GM18499 (cell line): ENCODE measurements around the gene OBSCN.
"Not testable (repeated sequence)": the region's sequence is repeated elsewhere in the genome, so short reads cannot be mapped to it uniquely, and the experiment has no call there.

Experiments
- ATAC-seq: cut with Tn5 transposase; IDR thresholded peaks from one replicate; pipeline ENCODE4 v1.9.1; 2021; ENCODE audit warnings: moderate number of reproducible peaks; ENCODE audit not compliant: insufficient read depth, unreplicated experiment

The OBSCN gene

DNA sequence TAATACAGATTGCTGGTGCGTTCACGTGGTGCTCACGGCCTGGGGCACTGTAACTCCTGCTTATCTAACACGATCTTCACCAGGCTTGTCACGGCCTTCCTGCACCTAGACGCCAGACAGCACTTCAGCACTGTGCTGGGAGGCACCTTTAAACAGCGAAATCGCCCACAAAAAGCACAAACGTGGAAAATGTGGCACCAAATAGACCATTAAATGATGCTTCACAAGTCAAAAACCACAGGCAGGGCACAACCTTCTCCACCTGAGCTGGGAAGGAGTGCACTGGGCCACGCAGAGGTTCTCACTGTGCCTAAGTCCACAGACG is 22.2 kb upstream of the OBSCN start:
- no peak for ATAC-seq

DNA sequence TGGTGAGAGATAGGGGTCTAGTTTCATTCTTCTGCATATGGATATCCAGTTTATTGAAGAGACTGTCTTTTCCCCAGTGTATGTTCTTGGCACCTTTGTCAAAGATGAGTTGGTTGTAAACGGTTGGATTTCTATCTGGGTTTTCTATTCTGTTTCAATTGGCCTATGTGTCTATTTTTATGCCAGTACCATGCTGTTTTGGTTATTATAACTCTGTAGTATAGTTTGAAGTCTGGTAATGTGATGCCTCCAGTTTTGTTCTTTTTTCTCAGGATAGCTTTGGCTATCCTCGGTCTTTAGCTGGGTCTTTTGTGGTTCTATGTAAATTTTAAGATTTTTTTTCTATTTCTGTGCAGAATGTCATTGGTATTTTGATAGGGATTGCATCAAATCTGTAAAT is 19.6 kb upstream of the OBSCN start:
- not testable (repeated sequence) for ATAC-seq

DNA sequence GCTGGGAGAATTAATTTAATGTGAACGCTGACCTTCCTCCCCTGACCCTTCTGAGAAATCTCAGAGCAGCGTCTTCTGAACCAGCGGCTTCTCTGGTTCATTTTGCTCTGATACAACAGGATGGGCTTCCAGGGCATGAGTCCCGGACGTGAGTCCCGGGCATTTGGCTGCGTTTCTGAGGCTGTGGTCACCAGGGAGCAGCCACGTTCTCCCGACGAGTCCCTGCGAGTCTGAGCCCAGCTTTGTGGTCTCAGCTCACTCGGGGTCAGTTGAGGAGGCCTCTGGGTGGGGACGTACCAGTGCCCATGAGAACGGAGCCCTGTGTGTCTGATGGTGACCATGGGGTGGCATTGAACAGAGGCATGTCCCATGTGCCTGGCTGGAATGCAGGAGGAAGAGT is 17.7 kb upstream of the OBSCN start:
- ATAC-seq = no peak

DNA sequence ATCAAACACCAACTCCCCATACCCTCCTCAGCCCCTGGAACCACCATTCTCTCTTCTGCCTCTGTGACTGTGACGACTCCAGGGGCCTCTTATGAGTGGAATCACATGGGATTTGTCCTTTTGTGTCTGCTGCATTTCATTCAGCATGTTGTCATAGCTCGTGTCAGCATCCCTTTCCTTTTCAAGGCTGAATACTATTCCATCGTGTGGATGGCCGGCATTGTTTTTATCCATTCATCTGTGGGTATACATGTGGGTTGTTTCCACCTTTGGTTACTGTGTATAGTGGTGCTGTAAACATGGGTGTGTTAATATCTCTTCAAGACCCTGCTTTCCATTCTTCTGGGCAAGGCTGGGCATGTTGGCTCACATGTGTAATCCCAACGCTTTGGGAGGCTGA is 17.1 kb upstream of the OBSCN start:
- no peak for ATAC-seq

DNA sequence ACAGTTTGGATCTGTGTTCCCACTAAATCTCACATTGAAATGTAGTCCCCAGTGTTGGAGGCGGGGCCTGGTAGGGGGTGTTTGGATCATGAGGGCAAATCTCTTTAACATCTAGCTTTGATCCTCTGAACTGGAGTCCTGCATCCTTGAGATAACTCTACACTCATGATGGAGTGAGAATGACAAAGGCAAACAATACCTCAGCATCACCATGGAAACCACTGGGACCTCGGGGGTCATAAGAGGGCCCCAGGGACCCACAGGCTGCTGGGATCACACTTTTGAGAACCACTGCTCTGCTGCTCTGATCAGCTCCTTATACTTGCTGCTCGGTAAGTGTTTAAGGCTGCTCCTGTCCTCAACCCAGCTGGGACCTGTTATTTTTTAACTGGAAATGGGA is 13.4 kb upstream of the OBSCN start:
- no peak for ATAC-seq

DNA sequence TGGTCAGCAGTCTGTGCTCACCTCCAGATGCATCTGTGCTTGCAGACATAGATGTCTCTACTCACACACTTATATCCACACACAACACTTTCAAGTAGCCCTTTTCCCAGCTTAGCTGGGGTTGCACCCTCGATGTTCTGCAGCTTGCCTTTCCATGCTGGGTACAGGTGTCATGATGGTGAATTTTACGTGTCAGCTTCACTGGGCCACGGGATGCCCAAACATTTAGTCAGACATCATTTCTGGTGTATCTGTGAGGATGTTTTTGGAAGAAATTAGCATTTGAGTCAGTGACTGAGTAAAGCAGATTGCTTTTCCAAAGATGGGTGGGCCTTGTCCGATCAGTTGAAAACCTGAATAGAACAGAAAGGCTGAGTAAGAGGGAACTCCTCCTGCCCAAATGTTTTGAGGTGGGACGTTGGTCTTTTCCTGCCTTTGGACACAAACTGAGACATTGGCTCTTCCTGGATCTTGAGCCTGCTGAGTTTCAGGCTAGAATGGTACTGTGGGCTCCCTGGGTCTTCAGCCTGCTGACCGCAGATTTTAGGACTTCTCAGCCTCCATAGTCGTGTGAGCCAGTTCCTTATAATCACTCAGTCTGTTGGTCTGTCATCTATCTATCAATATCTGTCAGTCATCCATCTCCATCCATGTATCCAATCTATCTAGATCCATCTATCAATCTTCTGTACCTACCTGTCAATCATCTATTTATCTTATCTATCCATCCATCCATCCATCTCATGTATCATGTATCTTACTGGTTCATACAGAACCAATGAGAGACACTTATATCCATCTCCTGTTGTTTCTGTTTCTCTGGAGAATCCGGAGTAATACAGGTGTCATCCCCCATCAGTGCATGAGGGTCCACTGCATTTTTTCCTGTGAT is 12.7 kb upstream of the OBSCN start:
- ATAC-seq = no peak

DNA sequence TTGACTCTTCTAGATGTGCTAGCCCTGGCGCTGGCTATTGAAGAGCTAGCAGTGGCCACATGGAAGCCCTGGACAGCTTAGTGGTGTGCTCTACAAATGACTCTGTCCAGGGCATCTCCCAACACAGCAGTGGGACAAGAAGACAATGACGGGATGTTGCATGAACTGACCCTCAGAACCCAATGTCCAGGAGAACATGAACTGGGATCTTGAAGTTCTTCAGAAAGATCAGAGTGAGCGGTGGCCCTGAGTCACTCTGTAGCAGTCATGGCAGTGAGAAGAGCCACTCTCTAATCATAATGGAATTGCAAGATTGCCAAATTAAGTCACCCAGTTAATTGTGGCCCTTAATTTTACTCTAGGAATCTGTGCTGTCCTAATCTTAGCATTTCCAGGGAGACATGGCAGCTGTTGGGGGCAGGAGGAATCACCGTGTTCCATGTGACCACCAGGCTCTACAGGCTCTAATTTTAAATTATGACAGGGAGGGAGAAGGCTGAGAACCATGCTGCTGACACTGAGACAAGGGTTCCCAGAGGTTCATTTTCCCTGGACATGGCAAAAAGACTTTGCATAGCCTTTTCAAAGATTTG is 10.2 kb upstream of the OBSCN start:
- no peak for ATAC-seq

DNA sequence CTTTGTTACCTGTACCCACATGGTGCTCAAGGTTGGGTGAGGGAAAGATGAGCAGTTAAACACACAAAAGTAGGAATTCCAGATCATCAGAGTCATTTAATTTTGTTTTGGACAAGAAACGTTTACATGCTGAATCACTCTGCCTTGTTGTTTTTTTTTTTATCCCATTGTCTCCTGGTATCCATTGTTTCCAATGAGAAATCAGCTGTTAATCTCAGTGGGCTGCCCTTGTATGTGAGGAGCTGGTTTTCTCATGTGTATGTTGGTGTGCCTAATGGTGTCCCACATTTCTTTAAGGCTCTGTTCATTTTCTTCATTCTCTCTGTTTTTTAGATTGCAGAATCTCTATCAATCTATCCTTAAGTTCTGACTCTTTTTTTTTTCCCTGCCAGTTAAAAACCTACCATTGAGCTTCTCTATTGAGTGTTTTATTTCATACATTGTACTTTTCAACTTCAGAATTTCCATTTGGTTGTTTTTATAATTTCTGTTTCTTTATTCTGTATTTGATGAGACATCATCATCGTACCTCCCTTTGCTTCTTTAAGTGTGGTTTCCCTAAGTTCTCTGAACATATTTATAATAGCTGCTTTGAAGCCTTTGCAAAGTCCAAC is 8.8 kb upstream of the OBSCN start:
- ATAC-seq = no peak

DNA sequence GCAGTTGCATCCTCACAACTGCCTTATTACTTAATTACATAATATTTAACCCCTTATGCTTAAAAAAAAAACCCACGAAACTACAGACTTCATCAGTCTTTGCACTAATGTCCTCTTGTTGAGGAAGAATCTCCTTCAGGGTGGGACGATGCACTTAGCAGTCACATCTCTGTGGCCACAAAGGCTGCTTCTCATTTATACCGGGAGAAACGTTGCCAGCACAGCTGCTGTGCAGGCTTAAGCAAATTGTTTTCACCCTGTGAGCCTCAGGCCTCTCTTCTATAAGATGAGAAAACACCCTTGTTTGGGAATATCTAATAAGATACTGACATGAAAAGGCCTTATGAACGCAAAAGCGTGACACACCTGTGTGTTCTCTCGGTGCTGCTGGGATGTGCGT is 2.9 kb upstream of the OBSCN start:
- no peak for ATAC-seq

DNA sequence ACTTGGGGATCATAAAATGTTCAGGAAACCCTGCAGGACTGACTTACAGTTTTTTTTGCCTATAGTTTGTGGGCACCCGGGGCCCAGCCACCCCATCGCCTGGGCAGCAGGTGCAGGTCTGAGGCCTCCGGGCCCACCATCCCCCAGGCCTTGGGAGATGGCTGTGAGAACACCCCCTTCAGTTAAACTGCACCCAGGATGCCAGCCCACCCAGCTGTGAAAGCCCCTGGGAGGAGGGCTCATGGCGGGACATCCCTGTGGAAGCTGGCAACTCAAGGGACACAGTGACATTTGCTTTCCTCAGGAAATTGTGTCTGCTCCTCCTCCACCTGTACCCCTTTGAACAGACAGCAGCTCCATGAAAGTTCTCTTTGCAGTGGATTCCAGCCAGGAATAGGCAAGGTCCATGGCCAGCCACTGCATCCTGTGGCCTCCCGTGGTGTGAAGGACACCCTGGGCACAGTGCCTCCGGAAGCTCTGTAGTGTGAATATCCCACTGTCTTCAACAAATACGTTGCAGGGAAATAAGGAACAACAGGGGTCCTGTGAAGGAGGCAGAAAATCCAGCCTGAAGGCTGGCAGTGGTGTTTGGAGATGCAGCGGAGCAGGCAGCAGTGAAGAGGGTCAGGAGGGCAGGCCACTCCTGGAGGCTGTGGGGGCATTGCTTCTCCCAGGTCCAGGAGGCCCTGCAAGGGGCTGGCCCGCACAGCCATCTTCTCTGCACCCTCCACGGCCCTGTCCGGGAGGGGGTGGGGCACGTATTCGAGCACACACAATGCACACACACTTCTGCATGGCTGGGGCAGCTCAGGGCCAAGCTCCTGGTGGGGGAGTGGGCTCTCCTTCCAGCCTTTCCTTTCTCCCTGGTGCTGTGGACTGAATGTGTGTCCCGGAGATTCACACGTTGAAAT is 2.1 kb upstream of the OBSCN start:
- ATAC-seq = no peak

DNA sequence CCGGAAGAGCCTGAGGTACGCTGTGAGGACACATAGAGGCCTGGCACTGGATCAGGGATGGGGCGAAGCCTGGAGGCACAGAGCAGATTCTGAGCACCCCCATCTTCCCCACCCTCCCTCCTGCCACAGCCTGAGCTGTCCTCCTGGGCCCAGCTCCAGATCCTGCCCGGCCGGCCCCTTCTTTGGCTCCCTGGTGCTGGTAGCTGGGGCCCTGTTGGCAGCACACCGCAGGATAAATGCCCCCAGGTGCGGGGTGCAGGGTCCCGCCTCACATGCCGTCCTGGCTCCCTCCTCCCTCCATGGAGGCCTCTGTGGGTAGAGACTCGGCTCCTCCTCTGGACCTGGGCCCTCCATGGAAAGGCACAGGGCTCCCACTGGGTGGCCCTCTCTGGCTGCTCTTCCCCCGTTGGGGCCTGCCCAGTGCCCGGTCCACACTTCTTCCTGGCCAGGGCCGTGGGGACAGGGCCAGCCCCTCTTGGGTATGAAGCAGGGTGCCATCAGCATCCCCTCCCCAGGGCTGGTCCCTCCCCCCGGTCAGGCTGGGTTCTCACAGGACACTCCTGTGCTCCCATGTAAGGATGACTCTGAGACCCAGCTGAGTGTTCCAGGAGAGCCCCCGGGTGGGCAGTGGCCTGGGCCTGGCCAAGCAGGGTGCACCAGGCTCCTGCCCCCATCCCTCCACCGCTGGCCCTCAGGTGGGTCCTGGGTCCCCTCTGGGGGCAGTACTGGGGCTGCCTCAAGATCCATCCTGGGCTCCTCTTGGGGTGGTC is 1.1 kb upstream of the OBSCN start:
- no peak for ATAC-seq

DNA sequence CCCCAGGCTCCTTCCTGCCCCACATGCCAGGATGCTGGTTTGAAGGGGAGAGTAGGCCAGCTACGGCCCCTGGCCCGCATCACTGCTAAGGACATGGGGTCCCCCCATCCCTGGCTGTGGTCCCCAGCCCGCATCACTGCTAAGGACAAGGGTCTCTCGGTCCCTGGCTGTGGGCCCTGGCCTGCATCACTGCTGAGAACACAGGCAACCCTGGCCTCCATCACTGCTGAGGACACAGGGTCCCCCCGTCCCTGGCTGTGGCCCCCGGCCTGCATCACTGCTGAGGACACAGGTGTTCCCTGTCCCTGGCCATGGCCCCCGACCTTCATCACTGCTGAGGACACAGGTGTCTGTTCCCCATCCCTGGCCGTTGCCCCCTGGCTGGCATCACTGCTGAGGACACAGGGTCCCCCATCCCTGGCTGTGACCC is 448 bp upstream of the OBSCN start:
- ATAC-seq = no peak

DNA sequence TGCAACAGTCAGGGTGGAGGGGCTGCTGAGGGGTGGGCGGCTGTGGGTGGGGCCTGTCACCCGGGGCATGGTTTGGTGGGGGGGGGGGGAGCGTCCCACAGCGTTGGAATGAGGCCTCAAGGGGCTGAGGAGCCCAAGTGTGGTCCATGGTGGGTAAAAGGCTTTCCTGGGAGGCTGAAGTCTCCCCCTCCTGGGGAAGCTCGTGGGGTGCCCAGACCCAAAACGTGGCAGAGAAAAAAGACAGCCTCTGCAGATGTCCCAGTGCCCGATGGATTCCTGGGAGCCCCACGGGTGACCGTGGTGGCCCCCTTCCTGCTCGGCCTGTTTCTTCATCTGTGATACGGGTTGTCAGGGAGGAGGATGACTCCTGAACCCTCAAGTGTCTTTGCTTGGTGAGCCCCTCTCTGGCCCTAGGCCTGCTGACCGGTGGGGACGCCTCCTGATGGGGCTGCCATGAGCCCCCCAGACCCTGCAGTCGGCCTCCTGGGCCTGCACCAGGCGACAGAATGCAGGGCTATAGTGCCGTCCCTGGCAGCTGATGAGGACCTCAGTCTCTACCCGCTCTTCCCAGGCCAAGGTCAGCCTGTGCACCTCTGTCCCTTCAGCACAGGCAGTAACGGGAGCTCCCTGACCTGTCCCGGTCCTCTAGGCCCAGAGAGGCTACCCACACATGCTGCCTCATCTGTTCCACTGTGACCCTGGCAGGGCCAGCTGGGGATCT is 1.1 kb downstream of the OBSCN start:
- no peak for ATAC-seq

DNA sequence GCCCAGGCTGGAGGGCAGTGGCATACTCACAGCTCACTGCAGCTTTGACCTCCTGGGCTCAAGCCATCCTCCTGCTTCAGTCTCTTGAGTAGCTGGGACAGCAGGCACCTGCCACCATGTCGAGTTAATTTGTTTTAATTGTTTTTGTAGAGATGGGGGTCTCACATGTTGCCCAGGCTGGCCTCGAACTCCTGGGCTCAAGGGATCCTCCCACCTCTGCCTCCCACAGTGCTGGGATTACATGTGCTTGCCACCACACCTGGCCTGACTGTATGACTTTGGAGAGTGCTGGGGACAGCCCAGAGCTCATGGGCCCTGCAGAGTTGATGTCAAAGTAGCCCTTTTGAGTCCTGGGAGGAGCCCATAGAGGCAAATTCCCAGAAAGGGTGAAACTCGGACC is 1.8 kb downstream of the OBSCN start:
- no peak for ATAC-seq

DNA sequence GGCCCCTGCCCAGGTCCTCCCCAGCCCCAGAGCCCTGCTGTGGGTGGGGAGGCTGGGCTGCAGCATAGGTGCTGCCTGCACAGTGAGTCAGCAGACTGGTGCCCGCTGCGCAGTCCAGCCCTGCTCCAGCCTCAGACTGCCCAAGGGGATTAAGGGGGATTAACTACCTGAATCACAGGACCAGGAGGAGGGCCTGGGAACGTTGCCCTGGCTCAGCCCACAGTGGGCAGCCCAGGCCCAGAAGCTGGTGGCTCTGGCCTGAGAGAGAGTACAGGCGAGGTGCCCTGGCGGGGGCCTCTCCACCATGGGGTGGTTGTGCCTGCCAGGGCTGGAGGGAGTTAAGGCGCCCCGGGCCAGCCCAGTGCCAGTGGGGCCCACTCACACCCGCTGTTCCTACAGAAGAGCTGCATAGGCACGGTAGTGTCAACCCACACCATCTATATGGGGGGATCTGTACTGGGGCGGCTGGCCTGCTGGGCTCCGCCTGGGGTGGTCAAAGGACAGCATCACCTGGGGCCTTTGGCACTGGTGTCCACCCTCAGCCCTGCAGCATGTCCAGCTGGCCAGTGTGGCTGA is 2.3 kb downstream of the OBSCN start:
- ATAC-seq = no peak

DNA sequence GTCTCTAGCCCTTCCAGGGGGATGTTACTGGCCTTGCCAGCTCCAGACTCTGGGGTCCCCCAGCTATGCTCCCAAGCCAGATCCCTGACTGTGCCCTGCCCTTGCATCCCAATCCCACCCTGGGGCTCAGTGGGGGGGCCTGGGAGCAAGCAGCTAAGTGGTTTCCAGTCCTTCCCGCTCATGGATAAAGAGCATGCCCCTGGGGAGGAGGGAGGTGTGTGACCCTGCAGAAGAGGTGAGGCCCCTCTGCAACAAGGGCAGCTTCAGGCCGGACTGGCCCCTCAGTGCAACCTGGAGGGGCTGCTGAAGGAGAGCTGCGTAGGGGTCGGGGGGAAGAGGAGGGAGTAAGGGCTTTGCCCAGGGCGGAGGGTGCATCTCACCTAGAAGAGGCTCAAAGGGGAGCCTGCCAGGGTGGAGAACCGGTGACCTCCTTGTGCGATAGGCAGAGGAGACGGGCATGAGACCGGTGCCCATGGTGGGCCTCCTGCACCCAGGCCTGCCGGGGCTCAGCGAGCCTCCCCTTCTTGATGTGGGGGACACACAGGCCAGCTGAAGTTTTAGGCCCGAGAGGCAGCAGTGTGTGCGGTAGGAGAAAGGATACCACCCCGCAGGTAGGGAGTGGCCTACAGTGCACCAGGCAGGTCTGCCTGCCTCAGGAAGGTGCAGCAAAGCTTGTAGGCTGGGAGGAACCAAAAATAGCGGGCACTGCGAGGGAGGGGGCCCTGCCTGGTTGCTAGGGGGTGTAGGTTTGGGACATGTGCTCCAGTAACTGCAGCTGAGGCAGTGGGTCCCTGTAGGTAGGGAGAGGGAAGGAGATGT is 3.1 kb downstream of the OBSCN start:
- no peak for ATAC-seq

DNA sequence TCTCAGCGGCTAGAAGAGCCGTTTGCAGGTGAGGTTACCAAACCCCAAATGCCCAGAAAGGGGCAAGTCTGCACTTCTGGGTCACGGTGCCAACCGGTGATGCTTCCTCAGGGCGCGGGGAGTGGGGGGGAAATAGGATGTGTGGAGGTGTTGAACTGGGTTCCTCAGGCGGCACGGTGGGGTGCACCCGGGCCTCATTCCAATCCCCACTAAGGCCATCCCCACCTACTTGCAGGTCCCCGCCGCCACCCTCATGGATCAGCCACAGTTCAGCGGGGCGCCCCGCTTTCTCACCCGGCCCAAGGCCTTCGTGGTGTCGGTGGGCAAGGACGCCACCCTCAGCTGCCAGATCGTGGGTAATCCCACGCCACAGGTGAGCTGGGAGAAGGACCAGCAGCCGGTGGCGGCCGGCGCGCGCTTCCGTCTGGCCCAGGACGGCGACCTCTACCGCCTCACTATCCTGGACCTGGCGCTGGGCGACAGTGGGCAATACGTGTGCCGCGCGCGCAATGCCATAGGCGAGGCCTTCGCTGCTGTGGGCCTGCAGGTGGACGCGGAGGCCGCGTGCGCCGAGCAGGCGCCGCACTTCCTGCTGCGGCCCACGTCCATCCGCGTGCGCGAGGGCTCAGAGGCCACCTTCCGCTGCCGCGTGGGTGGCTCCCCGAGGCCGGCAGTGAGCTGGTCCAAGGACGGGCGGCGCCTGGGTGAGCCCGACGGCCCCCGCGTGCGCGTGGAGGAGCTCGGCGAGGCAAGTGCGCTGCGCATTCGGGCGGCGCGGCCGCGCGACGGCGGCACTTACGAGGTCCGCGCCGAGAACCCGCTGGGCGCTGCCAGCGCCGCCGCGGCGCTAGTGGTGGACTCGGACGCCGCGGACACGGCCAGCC is 3.9 kb downstream of the OBSCN start:
- no peak for ATAC-seq
